H1 (cell line): Measurements from ENCODE around the gene RTCB. TPM values are rescaled to one million over a fixed set of nuclear protein-coding genes. Genes with fewer than 3 reads are reported as not detected.

Experiments
- CTCF ChIA-PET: fragments of 300-600 bp; sonication (Branson Sonifier 250); formaldehyde crosslinking; loops from one replicate; lab custom pipeline; 2021; ENCODE audit not compliant: partially characterized antibody; lab: Charles Lee
- POLR2A ChIA-PET: fragments of 300-600 bp; sonication (Branson Sonifier 250); formaldehyde crosslinking; loops from one replicate; lab custom pipeline; 2021; ENCODE audit warnings: inconsistent platforms; ENCODE audit not compliant: partially characterized antibody; lab: Charles Lee
- DNase-seq, 2 experiments: peaks; one replicate each; pipeline versions ENCODE4 v3.0.0 to v3.0.0-alpha.2; 2010 to 2022; ENCODE audit warnings: low spot score in 2 of 2, low read depth in 1 of 2, mixed read lengths in 1 of 2
- FAIRE-seq: peaks from 2 replicates; lab custom pipeline; 2011; peaks lifted over from hg19 to GRCh38; lab: Jason Lieb, UNC
- H2AFZ ChIP-seq: 2 replicates; pipeline ENCODE4 v1.8.1; 2012; ENCODE audit warnings: low read length, inconsistent platforms
- H2AK5ac ChIP-seq: 2 replicates; pipeline ENCODE4 v1.6.1; 2013; ENCODE audit warnings: low read depth, low read length
- H2BK120ac ChIP-seq: replicated peaks from 2 replicates; pipeline ENCODE3; 2013; ENCODE audit warnings: low read depth, low read length, inconsistent platforms
- H2BK12ac ChIP-seq: 2 replicates; pipeline ENCODE4 v1.6.1; 2013; ENCODE audit warnings: low read depth, low read length
- H2BK15ac ChIP-seq: 2 replicates; pipeline ENCODE4 v1.6.1; 2013; ENCODE audit warnings: low read length
- H2BK20ac ChIP-seq: 2 replicates; pipeline ENCODE4 v1.6.1; 2013; ENCODE audit warnings: low read length
- H2BK5ac ChIP-seq: 2 replicates; pipeline ENCODE4 v1.6.1; 2013; ENCODE audit warnings: low read depth, low read length
- H3K14ac ChIP-seq: 2 replicates; pipeline ENCODE4 v1.6.1; 2013; ENCODE audit warnings: inconsistent platforms; ENCODE audit not compliant: insufficient read length
- H3K18ac ChIP-seq: 2 replicates; pipeline ENCODE4 v1.6.1; 2013; ENCODE audit warnings: low read length; ENCODE audit errors: extremely low read depth
- H3K23ac ChIP-seq: 2 replicates; pipeline ENCODE4 v1.6.1; 2013; ENCODE audit warnings: inconsistent platforms; ENCODE audit not compliant: insufficient read length
- H3K23me2 ChIP-seq: 2 replicates; pipeline ENCODE4 v1.6.1; 2013; ENCODE audit warnings: low read depth, low read length
- H3K27ac ChIP-seq: 2 replicates; pipeline ENCODE4 v1.6.1; 2011; ENCODE audit warnings: low read depth, low read length, inconsistent platforms
- H3K27me3 ChIP-seq, 4 experiments: replicated peaks in 1 of 4; 1 replicate in 1 of 4; 2 replicates in 3 of 4; pipeline versions ENCODE4 v1.6.1 to v1.8.1; 2011 to 2013; ENCODE audit warnings: low read length in 3 of 4, mild to moderate bottlenecking in 3 of 4, inconsistent platforms in 2 of 4, mixed read lengths in 2 of 4, moderate library complexity in 1 of 4; ENCODE audit not compliant: control insufficient read depth in 3 of 4, insufficient read depth in 3 of 4; ENCODE audit errors: extremely low read depth in 1 of 4
- H3K36me3 ChIP-seq, 4 experiments: 2 replicates each; pipeline versions ENCODE4 v1.6.1 to v1.8.1; 2011 to 2013; ENCODE audit warnings: mild to moderate bottlenecking in 4 of 4, low read length in 3 of 4, moderate library complexity in 2 of 4, control low read depth in 1 of 4, inconsistent platforms in 1 of 4; ENCODE audit not compliant: insufficient read depth in 4 of 4, control insufficient read depth in 2 of 4
- H3K4ac ChIP-seq: replicated peaks from 2 replicates; pipeline ENCODE3; 2013; ENCODE audit warnings: low read length, low read depth, mixed read lengths, inconsistent platforms; ENCODE audit not compliant: insufficient read length
- H3K4me1 ChIP-seq, 4 experiments: replicated peaks in 1 of 4; 1 replicate in 1 of 4; 2 replicates in 3 of 4; pipeline versions ENCODE4 v1.6.1 to v1.8.1; 2011 to 2013; ENCODE audit warnings: low read length in 3 of 4, inconsistent platforms in 2 of 4, mixed read lengths in 1 of 4; ENCODE audit not compliant: insufficient read depth in 4 of 4, control insufficient read depth in 3 of 4
- H3K4me2 ChIP-seq, 2 experiments: 2 replicates each; pipeline versions ENCODE4 v1.6.1 to v1.8.1; 2011 to 2013; ENCODE audit warnings: low read depth in 2 of 2, low read length in 2 of 2, control low read depth in 1 of 2, inconsistent platforms in 1 of 2, mild to moderate bottlenecking in 1 of 2; ENCODE audit not compliant: insufficient read depth in 1 of 2
- H3K4me3 ChIP-seq, 4 experiments: fragments of 200-600, 300-600 bp in 1 of 4; sonication (generic), shearing (Covaris generic), sonication (Bioruptor Twin) in 1 of 4; 2 replicates each; pipeline versions ENCODE4 v1.5.1 to v1.8.1; 2011 to 2016; ENCODE audit warnings: low read length in 4 of 4, low read depth in 3 of 4, control low read depth in 2 of 4, inconsistent platforms in 2 of 4, mild to moderate bottlenecking in 2 of 4, mixed read lengths in 1 of 4, moderate library complexity in 1 of 4; ENCODE audit not compliant: insufficient read depth in 2 of 4; ENCODE audit errors: extremely low read depth in 1 of 4
- H3K56ac ChIP-seq: replicated peaks from 2 replicates; pipeline ENCODE3; 2013; ENCODE audit warnings: low read depth, mild to moderate bottlenecking, mixed read lengths, low read length, inconsistent platforms; ENCODE audit not compliant: insufficient read length
- H3K79me1 ChIP-seq: 2 replicates; pipeline ENCODE4 v1.6.1; 2013; ENCODE audit warnings: low read depth, low read length, control low read depth
- H3K79me2 ChIP-seq, 2 experiments: 2 replicates each; pipeline versions ENCODE4 v1.6.1 to v1.8.1; 2012 to 2013; ENCODE audit warnings: low read length in 2 of 2, mild to moderate bottlenecking in 2 of 2, inconsistent platforms in 1 of 2; ENCODE audit not compliant: insufficient read depth in 2 of 2, control insufficient read depth in 1 of 2
- H3K9ac ChIP-seq, 4 experiments: replicated peaks in 1 of 4; 1 replicate in 1 of 4; 2 replicates in 3 of 4; pipeline versions ENCODE4 v1.6.1 to v1.8.1; 2011 to 2013; ENCODE audit warnings: low read depth in 3 of 4, low read length in 3 of 4, control low read depth in 2 of 4, mild to moderate bottlenecking in 2 of 4, moderate library complexity in 2 of 4, inconsistent platforms in 1 of 4; ENCODE audit errors: extremely low read depth in 1 of 4
- H3K9me3 ChIP-seq, 2 experiments: 2 replicates each; pipeline versions ENCODE4 v1.6.1 to v1.8.1; 2012 to 2013; ENCODE audit warnings: mild to moderate bottlenecking in 2 of 2, moderate library complexity in 2 of 2, control low read depth in 1 of 2, inconsistent platforms in 1 of 2, low read depth in 1 of 2, low read length in 1 of 2, mixed read lengths in 1 of 2; ENCODE audit not compliant: insufficient read depth in 2 of 2
- H4K20me1 ChIP-seq, 2 experiments: replicated peaks in 1 of 2; 2 replicates each; pipeline versions ENCODE3 to v1.8.1; 2011 to 2013; ENCODE audit warnings: inconsistent platforms in 2 of 2, low read length in 2 of 2, mild to moderate bottlenecking in 1 of 2; ENCODE audit not compliant: insufficient read depth in 2 of 2, control insufficient read depth in 1 of 2
- H4K5ac ChIP-seq: 2 replicates; pipeline ENCODE4 v1.6.1; 2013; ENCODE audit warnings: low read length, low read depth, mixed read lengths, inconsistent platforms; ENCODE audit not compliant: insufficient read length
- H4K8ac ChIP-seq: 2 replicates; pipeline ENCODE4 v1.8.0; 2013; ENCODE audit warnings: mild to moderate bottlenecking, moderate library complexity, low read length, inconsistent platforms; ENCODE audit not compliant: insufficient read depth; ENCODE audit errors: extremely low read depth
- H4K91ac ChIP-seq: replicated peaks from 2 replicates; pipeline ENCODE3; 2013; ENCODE audit warnings: low read length, mixed read lengths, inconsistent platforms; ENCODE audit not compliant: insufficient read length
- GTF2F1 ChIP-seq: IDR thresholded peaks from 2 replicates; pipeline ENCODE4 v1.6.1; 2012; ENCODE audit warnings: low read depth, low read length, improper control_type of control experiment, borderline replicate concordance
- KDM4A ChIP-seq: IDR thresholded peaks from one replicate; pipeline ENCODE4 v1.7.1; 2012; ENCODE audit warnings: low read depth, mild to moderate bottlenecking, moderate library complexity, low read length, inconsistent platforms; ENCODE audit not compliant: severe bottlenecking
- PHF8 ChIP-seq: fragments of 200-600 bp; sonication (generic); conservative IDR thresholded peaks from 2 replicates; pipeline ENCODE4 v1.7.1; 2012; ENCODE audit warnings: low read depth, mild to moderate bottlenecking, inconsistent platforms, low read length, moderate library complexity
- POLR2A ChIP-seq, 2 experiments: IDR thresholded peaks; 1 replicate in 1 of 2; 2 replicates in 1 of 2; pipeline ENCODE4 v1.6.1; 2011; ENCODE audit warnings: low read depth in 2 of 2, low read length in 2 of 2, mild to moderate bottlenecking in 2 of 2; ENCODE audit errors: control extremely low read depth in 1 of 2
- POU5F1 ChIP-seq: IDR thresholded peaks from 2 replicates; pipeline ENCODE4 v1.6.1; 2011; ENCODE audit warnings: low read depth, mild to moderate bottlenecking, low read length, moderate library complexity
- SP2 ChIP-seq: IDR thresholded peaks from 2 replicates; pipeline ENCODE4 v1.6.1; 2012; ENCODE audit warnings: mild to moderate bottlenecking, low read length, inconsistent platforms
- WGBS, 2 experiments: shearing (Covaris generic) in 1 of 2; methylation state at CpG; one replicate each; pipeline versions ENCODE4 v1.1.6 to v1.1.7; 2013 to 2015; ENCODE audit warnings: low lambda C conversion rate in 2 of 2, mixed read lengths in 2 of 2, inconsistent platforms in 1 of 2, low coverage in 1 of 2, missing lambda C conversion rate in 1 of 2; ENCODE audit not compliant: insufficient replicate concordance in 2 of 2, insufficient coverage in 1 of 2, insufficient read length in 1 of 2; ENCODE audit errors: extremely low coverage in 1 of 2, missing lambda C conversion rate in 1 of 2; 5-methylcytosine and 5-hydroxymethylcytosine counted together
- polyA plus RNA-seq, 7 experiments: library from polyadenylated mRNA; depleted of rRNA in 3 of 7; stranded (reverse) in 5 of 7; unstranded in 2 of 7; fragments of >200 nt in 5 of 7; fragments of 200-250 nt in 2 of 7; gene quantifications; 1 replicate in 5 of 7; 2 replicates in 1 of 7; 4 replicates in 1 of 7; pipeline versions ENCODE4 v1.2.1 to v1.2.3, GENCODE V29; 2011 to 2013; ENCODE audit warnings: missing spikeins in 2 of 7, mixed read lengths in 2 of 7
- total RNA-seq: library from RNA; stranded (reverse); fragmentation: NEBNext Ultra II Directional; extraction: Animal tissue kit (Norgen Biotek cat#: 25700); gene quantifications from 2 replicates; pipeline ENCODE4 v1.2.1, GENCODE V29; 2021

RTCB gene
- total and polyA plus RNA-seq, 2 of the 8 experiments (the other 6 are each of a cell fraction or from before 2014, with no cell fraction given): 104 to 114 TPM

GRCh38 chr22:32407312-32407711, 4.7 kb downstream of the RTCB start:
- POLR2A ChIA-PET: no interaction called here
- no peak for TF ChIP-seq KDM4A
- TF ChIP-seq PHF8: no peak
- TF ChIP-seq GTF2F1: no peak
- TF ChIP-seq SP2: no peak
- no peak for TF ChIP-seq POLR2A (IDR thresholded peaks at IDR 0.05; ENCODE audit: control extremely low read depth in 1 of 2, low read depth in 2 of 2, low read length in 2 of 2)
- TF ChIP-seq POU5F1: no peak

More at GRCh38 chr22:32407312-32407711, 4.7 kb downstream of the RTCB start:
- Histone ChIP-seq H3K4me3 (no peak overlapping the region), H3K14ac (no peak overlapping the region), H3K4me2 (no peak overlapping the region), H3K27ac (no peak overlapping the region), H2BK120ac (no peak overlapping the region), H2BK15ac (no peak overlapping the region), H2BK12ac (no peak overlapping the region), H2BK5ac (no peak overlapping the region), H3K56ac (no peak overlapping the region), H4K8ac (no peak overlapping the region), H4K5ac (no peak overlapping the region), H3K4me1 (no peaks in the 10 kb centered on the region; a peak in 1 of 7 replicates), H2AK5ac (no peak overlapping the region), H4K20me1 (peaks cover 2 to 4% of the 10 kb centered on the region in 2 experiments), H3K23ac (no peak overlapping the region), H3K27me3 (no peaks in the 10 kb centered on the region; a peak in 1 of 7 replicates), H3K23me2 (peaks cover 3% of the 10 kb centered on the region; the same call in 1 of the 2 replicates), H2BK20ac (no peak overlapping the region), H2AFZ (no peak overlapping the region), H3K79me1 (peaks cover 3% of the 10 kb centered on the region; the same call in 1 of the 2 replicates), H4K91ac (no peak overlapping the region), H3K4ac (no peak overlapping the region), H3K9me3 (no peaks in the 10 kb centered on the region), H3K36me3 (peaks cover 10 to 39% (median 31%) of the 10 kb centered on the region in 4 experiments), H3K79me2 (peaks cover 13 to 23% of the 10 kb centered on the region in 2 experiments), H3K9ac (no peak overlapping the region), H3K18ac (no peak overlapping the region)
- no peak for FAIRE-seq
- DNase-seq: no peak
- CTCF ChIA-PET: no interaction called here
- WGBS, 2 experiments: 90% methylated on average over 3 of the region's 3 CpGs; no CpG with 5 or more reads in 1 of the 2 experiments
